K562 (cell line): Measurements from ENCODE around the gene TIMM22. TPM values are rescaled to one million over a fixed set of nuclear protein-coding genes. Genes with fewer than 3 reads are reported as not detected.

Experiments
- ATAC-seq: fragments of 200-7000 bp; cut with Tn5 transposase; 3 replicates; pipeline ENCODE4 v1.9.1; 2020; ENCODE audit warnings: moderate library complexity
- BruUV-seq: library from RNA; stranded (reverse); fragments of 400-500 nt; replicated peaks from 2 replicates; lab custom pipeline; 2021; lab: Mats Ljungman, UMichigan
- CTCF ChIA-PET: fragments of 300-600 bp; formaldehyde crosslinking; extraction: SDS; loops from one replicate; lab custom pipeline; 2021; ENCODE audit warnings: low intra/inter-chr PET ratio; lab: Yijun Ruan, JAX
- POLR2A ChIA-PET: fragments of 300-600, 350-650 bp; sonication (Branson Sonifier 250); formaldehyde crosslinking; extraction: SDS; loops from one replicate; lab custom pipeline; 2021; ENCODE audit warnings: antibody characterized with exemption, inconsistent platforms; lab: Yijun Ruan, JAX
- DNase-seq, 4 experiments: peaks; one replicate each; pipeline versions ENCODE4 v3.0.0 to v3.0.0-alpha.2; 2011 to 2018; ENCODE audit warnings: low spot score in 3 of 4, mixed read lengths in 3 of 4; ENCODE audit errors: extremely low read depth in 1 of 4
- FAIRE-seq: peaks from 2 replicates; lab custom pipeline; 2011; peaks lifted over from hg19 to GRCh38; lab: Jason Lieb, UNC
- H2AFZ ChIP-seq: 2 replicates; pipeline ENCODE4 v1.6.0; 2011; ENCODE audit warnings: low read depth, low read length, control low read depth, inconsistent platforms
- H3K27ac ChIP-seq: fragments of 200-600 bp; 3 replicates; pipeline ENCODE4 v1.8.0; 2011; ENCODE audit warnings: low read depth, mild to moderate bottlenecking, control low read depth, inconsistent platforms, low read length, moderate library complexity, mixed read lengths; ENCODE audit errors: extremely low read depth
- H3K27me3 ChIP-seq, 2 experiments: fragments of 300-600 bp in 1 of 2; 2 replicates in 1 of 2; 3 replicates in 1 of 2; pipeline versions ENCODE4 v1.6.0 to v1.8.0; 2011; ENCODE audit warnings: inconsistent platforms in 2 of 2, low read length in 2 of 2, mild to moderate bottlenecking in 1 of 2, mixed read lengths in 1 of 2, moderate library complexity in 1 of 2; ENCODE audit not compliant: control insufficient read depth in 2 of 2, insufficient read depth in 2 of 2
- H3K36me3 ChIP-seq: fragments of 300-600 bp; 3 replicates; pipeline ENCODE4 v1.8.0; 2011; ENCODE audit warnings: mild to moderate bottlenecking, low read length, inconsistent platforms; ENCODE audit not compliant: control insufficient read depth, insufficient read depth
- H3K4me1 ChIP-seq, 2 experiments: fragments of 200-600 bp in 1 of 2; replicated peaks in 1 of 2; 2 replicates in 1 of 2; 3 replicates in 1 of 2; pipeline versions ENCODE4 v1.5.1 to v1.8.0; 2011; ENCODE audit warnings: inconsistent platforms in 2 of 2, low read length in 2 of 2, mild to moderate bottlenecking in 1 of 2, mixed read lengths in 1 of 2, moderate library complexity in 1 of 2; ENCODE audit not compliant: control insufficient read depth in 2 of 2, insufficient read depth in 2 of 2
- H3K4me2 ChIP-seq: 2 replicates; pipeline ENCODE4 v1.6.1; 2011; ENCODE audit warnings: low read length, control low read depth, inconsistent platforms, mixed read lengths; ENCODE audit not compliant: insufficient read depth
- H3K4me3 ChIP-seq: fragments of 200-600 bp; sonication (generic), shearing (Covaris generic); 2 replicates; pipeline ENCODE4 v1.5.1; 2016; ENCODE audit warnings: control low read depth, inconsistent platforms
- H3K79me2 ChIP-seq: fragments of 200-600 bp; 3 replicates; pipeline ENCODE4 v1.8.0; 2011; ENCODE audit warnings: low read length, inconsistent platforms; ENCODE audit not compliant: control insufficient read depth, insufficient read depth
- H3K9ac ChIP-seq, 2 experiments: 2 replicates each; pipeline versions ENCODE4 v1.6.0 to v1.6.1; 2011; ENCODE audit warnings: low read depth in 2 of 2, low read length in 2 of 2, control low read depth in 1 of 2, inconsistent platforms in 1 of 2, mild to moderate bottlenecking in 1 of 2, mixed read lengths in 1 of 2; ENCODE audit not compliant: insufficient read depth in 1 of 2
- H3K9me1 ChIP-seq: one replicate; pipeline ENCODE4 v1.6.0; 2011; ENCODE audit warnings: inconsistent platforms, mild to moderate bottlenecking, low read length, moderate library complexity; ENCODE audit not compliant: control insufficient read depth, insufficient read depth
- H3K9me3 ChIP-seq: replicated peaks from 2 replicates; pipeline ENCODE4 v1.5.1; 2011; ENCODE audit warnings: low read depth, low read length, inconsistent platforms; ENCODE audit not compliant: control insufficient read depth, insufficient read depth
- H4K20me1 ChIP-seq: replicated peaks from 2 replicates; pipeline ENCODE4 v1.6.1; 2011; ENCODE audit warnings: low read length, inconsistent platforms, mixed read lengths; ENCODE audit not compliant: control insufficient read depth, insufficient read depth
- AFF1 ChIP-seq, 2 experiments: fragments of 450-650 bp; IDR thresholded peaks; 2 replicates each; pipeline ENCODE4 v1.6.1; 2018; ENCODE audit warnings: mild to moderate bottlenecking in 2 of 2, low read depth in 1 of 2; ENCODE audit not compliant: partially characterized antibody in 2 of 2
- CEBPZ ChIP-seq: fragments of 150-350 bp; IDR thresholded peaks from 2 replicates; pipeline ENCODE4 v1.6.1; 2014; ENCODE audit warnings: low read depth, mild to moderate bottlenecking, low read length, borderline replicate concordance
- MYC ChIP-seq, 2 experiments: fragments of 250-450 bp in 1 of 2; sonication (Bioruptor Pico) in 1 of 2; IDR thresholded peaks; 2 replicates each; pipeline versions ENCODE4 v1.5.1 to v1.6.1; 2012 to 2021; ENCODE audit warnings: low read depth in 2 of 2, borderline replicate concordance in 1 of 2, improper control_type of control experiment in 1 of 2, low read length in 1 of 2, mild to moderate bottlenecking in 1 of 2, moderate library complexity in 1 of 2
- PYGO2 ChIP-seq: fragments of 450-650 bp; IDR thresholded peaks from 2 replicates; pipeline ENCODE4 v1.6.1; 2016; ENCODE audit warnings: mild to moderate bottlenecking, missing genetic modification characterization, moderate library complexity, missing compliant biosample characterization
- RBM15 ChIP-seq: fragments of 200-400 bp; formaldehyde crosslinking; IDR thresholded peaks from 2 replicates; pipeline ENCODE4 v1.6.1; 2018; ENCODE audit warnings: mild to moderate bottlenecking, low read length, moderate library complexity; ENCODE audit not compliant: insufficient read depth
- WGBS: fragments of 100-300 bp; shearing (Covaris generic); methylation state at CpG from one replicate; pipeline ENCODE4 v1.1.6; 2016; ENCODE audit warnings: low coverage, mixed read lengths; ENCODE audit not compliant: insufficient coverage; ENCODE audit errors: missing lambda C conversion rate; 5-methylcytosine and 5-hydroxymethylcytosine counted together
- in situ Hi-C: fragments of 300-500 bp; cut with MboI; formaldehyde crosslinking; loops from 4 replicates; pipeline ENCODE4 v1.15.0; 2018; ENCODE audit warnings: inconsistent platforms, mixed read lengths
- intact Hi-C: fragments of 100-400 bp; cut with micrococcal nuclease; formaldehyde crosslinking; loops from 2 replicates; pipeline ENCODE4 v1.14.2; 2022
- polyA plus RNA-seq, 8 experiments: library from polyadenylated mRNA; depleted of rRNA in 4 of 8; stranded (reverse) in 5 of 8; unstranded in 3 of 8; fragments of >200 nt; fragmentation: Nextera tagmentation in 2 of 8; fragmentation: Illumina TruSeq in 1 of 8; extraction: Ambion mirVana in 2 of 8; extraction: Trizol in 1 of 8; gene quantifications; 2 replicates each; pipeline versions ENCODE4 v1.2.1 to v1.2.3, GENCODE V29; 2011 to 2014; ENCODE audit warnings: inconsistent platforms in 1 of 8, missing spikeins in 1 of 8
- total RNA-seq, 7 experiments: library from RNA; depleted of rRNA in 6 of 7; stranded (reverse); fragments of >200 nt in 6 of 7; fragmentation: Illumina TruSeq in 2 of 7; extraction: Trizol in 2 of 7; gene quantifications; 2 replicates each; pipeline versions ENCODE4 v1.2.1 to v1.2.3, GENCODE V29; 2011 to 2021; ENCODE audit warnings: low replicate concordance in 1 of 7
- TF ChIP-seq, protein P1 (sequence below): fragments of 250-450 bp; sonication (Bioruptor Pico); IDR thresholded peaks from 2 replicates; pipeline ENCODE4 v1.9.0; 2021; ENCODE audit warnings: mild to moderate bottlenecking
- TF ChIP-seq, protein P2 (sequence below), 2 experiments: fragments of 450-650 bp in 1 of 2; IDR thresholded peaks; 2 replicates each; pipeline ENCODE4 v1.6.1; 2011 to 2017; ENCODE audit warnings: low read depth in 2 of 2, antibody characterized with exemption in 1 of 2, borderline replicate concordance in 1 of 2, low read length in 1 of 2, mild to moderate bottlenecking in 1 of 2, mixed read lengths in 1 of 2; ENCODE audit not compliant: control insufficient read depth in 1 of 2

TIMM22 gene
- total and polyA plus RNA-seq, 9 of the 15 experiments (the other 6 are each of a cell fraction or from before 2014, with no cell fraction given), result 5.9 to 14.1 (median 10.3) TPM

GRCh38 chr17:1013729-1014090 is 16.8 kb downstream of the TIMM22 start (continued):
- TF ChIP-seq CEBPZ (no peak), MYC (IDR thresholded peaks at IDR 0.05; ENCODE audit: low read depth, low read length) (no peak), MYC (CRISPR knock-in tag; IDR thresholded peaks at IDR 0.05; ENCODE audit: borderline replicate concordance, low read depth) (no peak)

DNA sequence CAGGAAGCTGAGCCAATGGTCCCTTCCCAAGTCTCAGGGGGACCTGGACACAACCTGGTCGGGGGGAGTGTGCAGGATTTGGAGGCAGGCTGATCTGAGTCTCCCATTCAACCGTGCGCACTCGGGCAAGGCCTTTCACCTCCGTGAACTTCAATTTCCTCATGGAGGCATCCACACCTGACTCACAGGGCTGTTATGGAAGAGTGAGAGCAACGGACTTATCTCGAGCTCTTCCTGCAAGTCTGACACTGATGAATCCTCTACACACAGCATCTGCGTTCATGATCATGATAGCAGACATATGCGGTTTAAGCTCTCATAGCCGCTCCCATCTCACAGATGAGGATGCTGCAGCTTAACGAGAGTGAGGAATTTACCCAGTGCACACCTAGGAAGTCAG is 21.6 kb downstream of the TIMM22 start:
- no peaks in the 10 kb centered on the region for H3K9me3 ChIP-seq
- no peak overlapping the region for H3K4me3 ChIP-seq
- H3K27me3 ChIP-seq, result peaks cover 11 to 64% of the 10 kb centered on the region in 2 experiments; a peak in 3 of 5 replicates
- no peaks in the 10 kb centered on the region for H3K9me1 ChIP-seq
- FAIRE-seq, result no peak
- POLR2A ChIA-PET, result interaction anchor here (1.5 kb wide), 1 partner anchor 13 kb away, joined by 3 read pairs; no protein-coding TSS in a partner anchor
- CTCF ChIA-PET, result no interaction called here
- H3K36me3 ChIP-seq, result no peaks in the 10 kb centered on the region
- H3K27ac ChIP-seq, result no peak overlapping the region
- no peaks in the 10 kb centered on the region for H3K79me2 ChIP-seq
- BruUV-seq, result no TSS peak
- no peak overlapping the region for H3K9ac ChIP-seq
- WGBS, result 10% methylated on average over 11 of the region's 11 CpGs
- ATAC-seq, result no peak
- in situ Hi-C loops (no loop called here), intact Hi-C loops (no loop called here)
- peaks cover 0 to 17% of the 10 kb centered on the region in 2 experiments; a peak in 2 of 5 replicates for H3K4me1 ChIP-seq
- H2AFZ ChIP-seq, result no peak overlapping the region
- no peak for DNase-seq
- H4K20me1 ChIP-seq, result no peaks in the 10 kb centered on the region; the same call in 1 of the 2 replicates
- no peak overlapping the region for H3K4me2 ChIP-seq
- TF ChIP-seq, protein P1, sequence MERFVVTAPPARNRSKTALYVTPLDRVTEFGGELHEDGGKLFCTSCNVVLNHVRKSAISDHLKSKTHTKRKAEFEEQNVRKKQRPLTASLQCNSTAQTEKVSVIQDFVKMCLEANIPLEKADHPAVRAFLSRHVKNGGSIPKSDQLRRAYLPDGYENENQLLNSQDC (CRISPR knock-in tag), result no peak
- no peak for TF ChIP-seq PYGO2
- TF ChIP-seq AFF1 (IDR thresholded peaks at IDR 0.05; ENCODE audit: low read depth in 1 of 2, partially characterized antibody in 2 of 2), result no peak
- no peak for TF ChIP-seq RBM15
- TF ChIP-seq, protein P2, sequence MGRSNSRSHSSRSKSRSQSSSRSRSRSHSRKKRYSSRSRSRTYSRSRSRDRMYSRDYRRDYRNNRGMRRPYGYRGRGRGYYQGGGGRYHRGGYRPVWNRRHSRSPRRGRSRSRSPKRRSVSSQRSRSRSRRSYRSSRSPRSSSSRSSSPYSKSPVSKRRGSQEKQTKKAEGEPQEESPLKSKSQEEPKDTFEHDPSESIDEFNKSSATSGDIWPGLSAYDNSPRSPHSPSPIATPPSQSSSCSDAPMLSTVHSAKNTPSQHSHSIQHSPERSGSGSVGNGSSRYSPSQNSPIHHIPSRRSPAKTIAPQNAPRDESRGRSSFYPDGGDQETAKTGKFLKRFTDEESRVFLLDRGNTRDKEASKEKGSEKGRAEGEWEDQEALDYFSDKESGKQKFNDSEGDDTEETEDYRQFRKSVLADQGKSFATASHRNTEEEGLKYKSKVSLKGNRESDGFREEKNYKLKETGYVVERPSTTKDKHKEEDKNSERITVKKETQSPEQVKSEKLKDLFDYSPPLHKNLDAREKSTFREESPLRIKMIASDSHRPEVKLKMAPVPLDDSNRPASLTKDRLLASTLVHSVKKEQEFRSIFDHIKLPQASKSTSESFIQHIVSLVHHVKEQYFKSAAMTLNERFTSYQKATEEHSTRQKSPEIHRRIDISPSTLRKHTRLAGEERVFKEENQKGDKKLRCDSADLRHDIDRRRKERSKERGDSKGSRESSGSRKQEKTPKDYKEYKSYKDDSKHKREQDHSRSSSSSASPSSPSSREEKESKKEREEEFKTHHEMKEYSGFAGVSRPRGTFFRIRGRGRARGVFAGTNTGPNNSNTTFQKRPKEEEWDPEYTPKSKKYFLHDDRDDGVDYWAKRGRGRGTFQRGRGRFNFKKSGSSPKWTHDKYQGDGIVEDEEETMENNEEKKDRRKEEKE (IDR thresholded peaks at IDR 0.05; ENCODE audit: borderline replicate concordance in 1 of 2, control insufficient read depth in 1 of 2, low read depth in 2 of 2, low read length in 1 of 2), result no peak
